Neural cell (in vitro differentiated cells): Measurements from ENCODE around the gene MCMBP. TPM values are rescaled to one million over a fixed set of nuclear protein-coding genes. Genes with fewer than 3 reads are reported as not detected.

Source experiments
- H2AFZ ChIP-seq: fragments of 200-600, 300-800 bp; sonication (generic), shearing (Covaris generic); 2 replicates; pipeline ENCODE4 v1.6.0; 2014; ENCODE audit warnings: low read depth, mild to moderate bottlenecking, antibody characterized with exemption, low read length, moderate library complexity
- H3F3A ChIP-seq: fragments of 200-600 bp; shearing (Covaris generic); 2 replicates; pipeline ENCODE4 v1.6.1; 2016; ENCODE audit warnings: mild to moderate bottlenecking, moderate library complexity, mixed read lengths, antibody characterized with exemption, low read length; ENCODE audit not compliant: insufficient read depth, poor library complexity, severe bottlenecking
- H3K27ac ChIP-seq: fragments of 200-600, 300-800 bp; sonication (generic), shearing (Covaris generic); 2 replicates; pipeline ENCODE4 v1.5.1; 2014; ENCODE audit warnings: mild to moderate bottlenecking, low read length, moderate library complexity
- H3K27me3 ChIP-seq: fragments of 300-800, 200-600 bp; sonication (generic), shearing (Covaris generic); 2 replicates; pipeline ENCODE4 v1.6.0; 2014; ENCODE audit warnings: mild to moderate bottlenecking, low read depth, low read length, moderate library complexity; ENCODE audit not compliant: insufficient read depth
- H3K36me3 ChIP-seq: fragments of 300-800, 200-600 bp; sonication (generic), shearing (Covaris generic); 2 replicates; pipeline ENCODE4 v1.5.1; 2014; ENCODE audit warnings: mild to moderate bottlenecking, antibody characterized with exemption, low read length, moderate library complexity; ENCODE audit not compliant: insufficient read depth
- H3K4me2 ChIP-seq: fragments of 300-800, 200-600 bp; sonication (generic), shearing (Covaris generic); 2 replicates; pipeline ENCODE4 v1.6.0; 2014; ENCODE audit warnings: mild to moderate bottlenecking, low read length
- H3K4me3 ChIP-seq: fragments of 300-800, 200-600 bp; sonication (generic), shearing (Covaris generic); 2 replicates; pipeline ENCODE4 v1.5.1; 2014; ENCODE audit warnings: mild to moderate bottlenecking, low read length, moderate library complexity
- H3K79me2 ChIP-seq: fragments of 200-600 bp; shearing (Covaris generic); replicated peaks from 2 replicates; pipeline ENCODE4 v1.6.0; 2014; ENCODE audit warnings: mild to moderate bottlenecking, low read length, moderate library complexity; ENCODE audit not compliant: insufficient read depth
- H3K9ac ChIP-seq: fragments of 300-800, 200-600 bp; sonication (generic), shearing (Covaris generic); 2 replicates; pipeline ENCODE4 v1.6.1; 2016; ENCODE audit warnings: mild to moderate bottlenecking, low read length, mixed read lengths
- H3K9me2 ChIP-seq: fragments of 200-600 bp; shearing (Covaris generic); 2 replicates; pipeline ENCODE4 v1.6.1; 2016; ENCODE audit warnings: mild to moderate bottlenecking, low read length, mixed read lengths; ENCODE audit not compliant: insufficient read depth
- H3K9me3 ChIP-seq: fragments of 200-600, 300-800 bp; sonication (generic), shearing (Covaris generic); 2 replicates; pipeline ENCODE4 v1.6.1; 2016; ENCODE audit warnings: mild to moderate bottlenecking, mixed run types, low read length, moderate library complexity, mixed read lengths
- H4K20me1 ChIP-seq: fragments of 200-600 bp; shearing (Covaris generic); 2 replicates; pipeline ENCODE4 v1.6.1; 2016; ENCODE audit warnings: mild to moderate bottlenecking, mixed run types; ENCODE audit not compliant: insufficient read depth
- CTCF ChIP-seq: fragments of 450-650 bp; IDR thresholded peaks from 2 replicates; pipeline ENCODE4 v1.5.1; 2014; ENCODE audit warnings: antibody characterized with exemption, mild to moderate bottlenecking, moderate library complexity; ENCODE audit not compliant: poor library complexity, severe bottlenecking
- EP300 ChIP-seq: fragments of 450-650 bp; conservative IDR thresholded peaks from 2 replicates; pipeline ENCODE4 v1.6.1; 2014; ENCODE audit warnings: antibody characterized with exemption, mild to moderate bottlenecking, moderate library complexity; ENCODE audit not compliant: poor library complexity, severe bottlenecking
- EZH2 ChIP-seq: fragments of 200-600, 300-800 bp; shearing (Covaris generic), sonication (generic); IDR thresholded peaks from 2 replicates; pipeline ENCODE4 v1.6.1; 2014; ENCODE audit warnings: antibody characterized with exemption, low read length, borderline replicate concordance, mild to moderate bottlenecking; ENCODE audit not compliant: insufficient read depth, poor library complexity, severe bottlenecking
- MXI1 ChIP-seq: fragments of 450-650 bp; conservative IDR thresholded peaks from 2 replicates; pipeline ENCODE4 v1.6.1; 2014; ENCODE audit warnings: antibody characterized with exemption, mild to moderate bottlenecking; ENCODE audit not compliant: poor library complexity, severe bottlenecking
- POLR2AphosphoS5 ChIP-seq: IDR thresholded peaks from 2 replicates; pipeline ENCODE4 v1.6.1; 2012
- RAD21 ChIP-seq: fragments of 450-650 bp; conservative IDR thresholded peaks from 2 replicates; pipeline ENCODE4 v1.6.1; 2014; ENCODE audit warnings: antibody characterized with exemption, mild to moderate bottlenecking, moderate library complexity
- REST ChIP-seq: IDR thresholded peaks from 2 replicates; pipeline ENCODE4 v1.6.1; 2012; ENCODE audit warnings: borderline replicate concordance
- SMC3 ChIP-seq: fragments of 450-650 bp; conservative IDR thresholded peaks from 2 replicates; pipeline ENCODE4 v1.6.1; 2014; ENCODE audit warnings: antibody characterized with exemption, mild to moderate bottlenecking, moderate library complexity; ENCODE audit not compliant: poor library complexity
- TAF1 ChIP-seq: IDR thresholded peaks from 2 replicates; pipeline ENCODE4 v1.6.1; 2012; ENCODE audit warnings: low read depth
- polyA plus RNA-seq: library from polyadenylated mRNA; depleted of rRNA; stranded (reverse); fragments of >200 nt; gene quantifications from 2 replicates; pipeline ENCODE4 v1.2.3, GENCODE V29; 2014

MCMBP gene
- polyA plus RNA-seq, 1 donor from 2014 or later = 58.0 TPM

GRCh38 chr10:119805702-119806230 is 66.9 kb downstream of the MCMBP start:
- H3K27me3 ChIP-seq = no peaks in the 10 kb centered on the region
- no peak overlapping the region for H3K4me2 ChIP-seq
- no peak overlapping the region for H2AFZ ChIP-seq
- H3F3A ChIP-seq = no peaks in the 10 kb centered on the region
- no peak overlapping the region for H3K27ac ChIP-seq
- no peak overlapping the region for H3K4me3 ChIP-seq
- H3K79me2 ChIP-seq = no peaks in the 10 kb centered on the region
- TF ChIP-seq CTCF (no peak), TAF1 (no peak), POLR2AphosphoS5 (no peak), EP300 (no peak)
- no peaks in the 10 kb centered on the region for H3K9me2 ChIP-seq
- H3K9me3 ChIP-seq = no peaks in the 10 kb centered on the region
- no peaks in the 10 kb centered on the region for H4K20me1 ChIP-seq
- H3K36me3 ChIP-seq = peaks cover 6% of the 10 kb centered on the region
- no peak overlapping the region for H3K9ac ChIP-seq

DNA sequence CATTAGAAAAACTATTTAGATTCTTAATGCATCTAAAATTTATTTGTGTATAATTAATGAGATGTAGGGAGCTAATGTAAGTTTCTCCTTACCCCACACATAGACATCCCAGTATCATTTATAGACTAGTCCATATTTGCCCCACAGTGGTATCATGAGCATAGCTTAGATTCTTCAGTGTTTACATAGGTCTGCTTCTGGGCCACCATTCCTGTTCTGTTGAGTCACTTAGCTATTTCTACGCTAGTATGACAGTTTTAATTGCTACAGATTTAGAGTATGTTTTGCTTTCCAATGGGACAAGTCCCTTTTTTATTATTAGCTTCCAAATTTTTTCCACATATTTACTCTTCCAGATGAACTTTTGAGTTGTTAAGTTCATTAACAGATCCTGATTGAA is 69.4 kb downstream of the MCMBP start:
- Histone ChIP-seq H3K27ac (no peak overlapping the region), H3K4me3 (no peak overlapping the region), H3K36me3 (peaks cover 6% of the 10 kb centered on the region), H3K79me2 (no peaks in the 10 kb centered on the region), H3K9me3 (no peaks in the 10 kb centered on the region), H3F3A (no peaks in the 10 kb centered on the region), H2AFZ (no peak overlapping the region), H4K20me1 (no peaks in the 10 kb centered on the region), H3K9me2 (no peaks in the 10 kb centered on the region), H3K27me3 (no peaks in the 10 kb centered on the region), H3K4me2 (no peak overlapping the region), H3K9ac (no peak overlapping the region)
- no peak for TF ChIP-seq RAD21
- no peak for TF ChIP-seq EP300
- no peak for TF ChIP-seq POLR2AphosphoS5

DNA sequence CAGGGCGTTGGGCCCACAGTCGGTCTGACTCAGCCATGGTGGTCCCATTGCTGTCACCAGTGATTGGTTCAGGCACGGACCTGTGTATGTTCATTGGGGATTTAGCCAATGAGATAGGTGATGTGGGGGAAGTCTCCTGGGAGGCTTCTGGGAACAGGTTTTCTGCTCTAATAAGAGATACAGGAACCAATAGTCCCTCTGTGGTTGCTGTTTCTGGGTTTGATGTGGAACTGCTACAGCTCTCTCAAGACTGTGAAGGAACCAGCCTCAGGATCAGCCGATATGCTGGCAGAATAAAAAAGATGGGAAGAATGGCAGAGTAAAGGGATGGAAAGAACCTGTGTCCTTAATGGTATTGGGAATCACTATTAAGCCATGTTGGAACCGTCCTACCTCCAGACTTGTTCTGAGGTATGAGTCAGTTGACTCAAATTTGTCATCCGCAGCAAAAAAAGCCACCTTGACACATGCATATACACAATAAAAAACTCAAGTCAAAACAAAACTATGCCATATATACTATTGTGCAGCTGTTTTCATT is 70.6 kb downstream of the MCMBP start:
- Histone ChIP-seq H3K9me2 (no peaks in the 10 kb centered on the region), H3K9me3 (no peaks in the 10 kb centered on the region), H2AFZ (no peak overlapping the region), H3K79me2 (no peaks in the 10 kb centered on the region), H3K27me3 (no peaks in the 10 kb centered on the region), H3K36me3 (peaks cover 6% of the 10 kb centered on the region), H3K27ac (no peak overlapping the region), H4K20me1 (no peaks in the 10 kb centered on the region), H3K9ac (no peak overlapping the region), H3F3A (no peaks in the 10 kb centered on the region), H3K4me3 (no peak overlapping the region), H3K4me2 (no peak overlapping the region)
- TF ChIP-seq POLR2AphosphoS5 (no peak), CTCF (no peak), EP300 (no peak), EZH2 (no peak), MXI1 (no peak), REST (no peak), TAF1 (no peak), SMC3 (no peak), RAD21 (no peak)
